NCI-H2171 treated with DMSO at 0.1 percent for 48 hours (cell line): ENCODE data around the gene RPUSD3.
A peak's percentile ranks its signal among the peaks of the same experiment; 100 is the strongest.
"Not testable (repeated sequence)": the region's sequence is repeated elsewhere in the genome, so short reads cannot be mapped to it uniquely, and the experiment has no call there.

Source experiments
- DNase-seq: peaks from one replicate; lab custom pipeline; 2025; lab: John Stamatoyannopoulos, UW

The RPUSD3 gene

GRCh38 chr3:9843715-9844438, at the start of gene RPUSD3:
TSS of gene RPUSD3 (minus strand) at chr3:9844008. CDS start at chr3:9843990, 18 bp downstream.
- peak; percentile 78 for DNase-seq

GRCh38 chr3:9891072-9891622, 47.3 kb upstream of the RPUSD3 start:
- no peak for DNase-seq

GRCh38 chr3:9890249-9891071, 46.7 kb upstream of the RPUSD3 start, which contains the start of gene JAGN1:
TSS of gene JAGN1 (plus strand) at chr3:9890610. CDS start at chr3:9890723, 113 bp downstream.
- peak; percentile 70 for DNase-seq

GRCh38 chr3:9889405-9889804, 45.6 kb upstream of the RPUSD3 start:
- DNase-seq: no peak

- no peak for DNase-seq
Observed at GRCh38 chr3:9888540-9888939, 44.7 kb upstream of the RPUSD3 start.

- DNase-seq: no peak
Observed at GRCh38 chr3:9887480-9887879, 43.7 kb upstream of the RPUSD3 start.

GRCh38 chr3:9886328-9886727, 42.5 kb upstream of the RPUSD3 start:
- DNase-seq: no peak

- DNase-seq: no peak
Observed at GRCh38 chr3:9884555-9885165, 40.9 kb upstream of the RPUSD3 start.

GRCh38 chr3:9883706-9884554, 40.1 kb upstream of the RPUSD3 start:
- no peak for DNase-seq

GRCh38 chr3:9881441-9881840, 37.6 kb upstream of the RPUSD3 start:
- peak; percentile 32 for DNase-seq

GRCh38 chr3:9879830-9880549, 36.2 kb upstream of the RPUSD3 start, which contains the start of gene CIDEC:
TSS of gene CIDEC (minus strand) at chr3:9880253. CDS start at chr3:9878486, 1,767 bp downstream.
- DNase-seq: no peak

- no peak for DNase-seq
Observed at GRCh38 chr3:9878700-9879099, 34.9 kb upstream of the RPUSD3 start.

GRCh38 chr3:9876991-9877390, 33.2 kb upstream of the RPUSD3 start:
- no peak for DNase-seq

- DNase-seq: not testable (repeated sequence)
Observed at GRCh38 chr3:9876255-9876654, 32.4 kb upstream of the RPUSD3 start.

- peak; percentile 61 for DNase-seq
Observed at GRCh38 chr3:9875448-9875847, 31.6 kb upstream of the RPUSD3 start.

GRCh38 chr3:9872067-9872466, 28.3 kb upstream of the RPUSD3 start:
- not testable (repeated sequence) for DNase-seq

GRCh38 chr3:9870978-9871377, 27.2 kb upstream of the RPUSD3 start:
- peak; percentile 21 for DNase-seq

GRCh38 chr3:9869955-9870354, 26.1 kb upstream of the RPUSD3 start:
- DNase-seq: no peak

- DNase-seq: no peak
Observed at GRCh38 chr3:9867106-9867505, 23.3 kb upstream of the RPUSD3 start.

GRCh38 chr3:9866639-9867038, 22.8 kb upstream of the RPUSD3 start:
- DNase-seq: no peak
